Omental fat pad (tissue), 4 donors: ENCODE results near the gene BLMH. TPM values are rescaled to one million over a fixed set of nuclear protein-coding genes. Genes with fewer than 3 reads are reported as not detected.
"Not testable (repeated sequence)": the region's sequence is repeated elsewhere in the genome, so short reads cannot be mapped to it uniquely, and the experiment has no call there.

ENCODE experiments used
- ATAC-seq: fragments of 150-250 bp; one replicate; pipeline ENCODE4 v1.9.1; 2016; ENCODE audit warnings: mild to moderate bottlenecking, moderate library complexity; ENCODE audit not compliant: low FRiP score
- DNase-seq: peaks from one replicate; pipeline ENCODE4 v3.0.0-alpha.2; 2019; ENCODE audit warnings: low spot score
- CTCF ChIP-seq, 3 donors: fragments of 450-650 bp; IDR thresholded peaks; one replicate each; pipeline ENCODE4 v1.5.1; 2016 to 2017; ENCODE audit warnings: antibody characterized with exemption in 3 of 3, mild to moderate bottlenecking in 3 of 3, moderate library complexity in 2 of 3
- total RNA-seq, 4 donors: library from RNA; depleted of rRNA; stranded (reverse); fragments of >200 nt; gene quantifications; one replicate each; pipeline ENCODE4 v1.1.0, GENCODE V29; 2016

The BLMH gene
- total RNA-seq, 4 donors from 2014 or later, result 19.1 to 33.9 (median 28.3) TPM

DNA sequence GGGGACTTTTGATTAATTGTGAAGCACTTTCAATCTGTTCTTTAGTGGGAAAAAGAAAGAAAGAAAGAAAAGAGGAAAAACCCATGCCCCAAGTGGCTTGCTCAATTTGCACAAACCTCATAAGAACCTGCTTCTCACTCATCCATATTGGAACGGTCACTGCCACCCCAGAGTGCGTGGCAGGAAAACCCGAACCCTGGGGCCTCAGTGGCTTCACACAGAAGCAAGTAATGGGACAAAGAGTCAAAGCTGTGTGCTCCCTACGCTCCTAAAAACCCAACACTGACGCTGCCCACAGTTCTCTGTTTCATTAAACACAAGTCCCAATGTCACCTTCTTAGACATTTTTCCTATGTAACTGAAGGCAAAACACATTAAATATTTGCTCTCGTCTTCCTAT is 57.4 kb downstream of the BLMH start:
- no peak for DNase-seq
- TF ChIP-seq CTCF (IDR thresholded peaks at IDR 0.05), result no peak
- no peak for ATAC-seq

GRCh38 chr17:30232824-30233427 is 58.8 kb downstream of the BLMH start:
- DNase-seq (no peak), ATAC-seq (no peak)
- TF ChIP-seq CTCF (IDR thresholded peaks at IDR 0.05), result no peak

DNA sequence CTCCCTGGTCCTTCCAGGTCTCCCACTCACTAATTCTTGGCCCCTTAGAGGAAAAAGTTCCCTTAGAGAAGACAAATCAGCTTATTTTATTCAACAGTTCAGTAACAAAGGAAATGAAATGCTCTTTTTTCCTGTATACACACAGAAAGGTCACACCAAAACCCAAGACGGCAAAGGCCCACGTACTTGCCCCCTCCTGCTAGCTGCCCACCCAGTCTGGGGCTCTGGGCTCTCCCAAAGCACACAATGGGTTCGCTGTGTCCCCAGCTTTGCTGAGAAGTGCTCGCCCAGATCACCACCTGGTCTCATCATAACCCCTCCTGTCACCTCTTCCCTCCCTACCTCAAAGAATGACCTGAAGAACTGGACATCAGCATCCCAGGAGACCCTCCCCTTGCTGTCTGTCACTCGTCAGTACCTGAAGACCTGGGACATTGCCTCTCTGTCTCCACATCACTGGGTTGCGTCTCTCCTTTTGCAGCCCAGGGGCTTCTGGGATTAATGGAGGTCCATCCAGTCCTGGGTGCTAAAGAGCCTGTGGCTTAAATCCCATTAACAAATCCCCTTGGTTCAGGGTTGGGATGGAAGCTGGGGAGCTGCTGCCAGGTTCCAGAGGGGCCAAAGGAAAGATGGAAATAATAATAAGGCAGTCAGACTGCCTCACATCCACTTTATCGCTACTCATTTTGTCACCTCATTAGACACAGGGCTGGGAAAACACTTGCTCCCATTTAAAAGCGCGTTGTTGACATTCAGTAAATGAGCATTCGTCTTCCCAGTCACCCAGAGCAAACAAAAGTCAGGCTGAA is 59.5 kb downstream of the BLMH start:
- ATAC-seq (no peak), DNase-seq (no peak)
- no peak for TF ChIP-seq CTCF (IDR thresholded peaks at IDR 0.05)

DNA sequence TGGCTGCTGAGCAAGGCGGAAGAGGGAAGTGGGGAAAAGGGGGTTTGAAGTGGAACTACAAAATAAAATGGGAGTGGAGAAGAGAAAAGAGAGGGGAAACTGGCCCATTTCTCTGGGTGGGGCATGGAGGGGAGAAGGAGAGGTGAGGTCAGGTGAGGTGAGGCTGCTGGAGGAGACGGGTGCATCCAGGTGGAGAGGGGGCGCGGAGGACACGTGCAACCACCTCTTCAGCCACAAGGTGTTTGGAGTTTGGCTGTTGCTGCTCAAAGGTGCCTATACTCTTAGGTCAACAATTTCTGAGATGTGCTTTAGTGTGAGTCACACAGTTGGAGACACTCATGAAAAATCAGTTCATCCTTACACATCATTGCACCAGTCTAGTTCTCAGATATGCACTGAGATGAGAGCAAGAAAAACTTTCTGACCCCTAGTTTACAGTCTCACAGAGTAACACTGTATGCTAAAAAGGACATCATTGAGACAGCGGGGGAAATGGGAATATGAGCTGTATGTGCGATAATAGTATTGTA is 61.1 kb downstream of the BLMH start:
- ATAC-seq (no peak), DNase-seq (no peak)
- no peak for TF ChIP-seq CTCF (IDR thresholded peaks at IDR 0.05)

DNA sequence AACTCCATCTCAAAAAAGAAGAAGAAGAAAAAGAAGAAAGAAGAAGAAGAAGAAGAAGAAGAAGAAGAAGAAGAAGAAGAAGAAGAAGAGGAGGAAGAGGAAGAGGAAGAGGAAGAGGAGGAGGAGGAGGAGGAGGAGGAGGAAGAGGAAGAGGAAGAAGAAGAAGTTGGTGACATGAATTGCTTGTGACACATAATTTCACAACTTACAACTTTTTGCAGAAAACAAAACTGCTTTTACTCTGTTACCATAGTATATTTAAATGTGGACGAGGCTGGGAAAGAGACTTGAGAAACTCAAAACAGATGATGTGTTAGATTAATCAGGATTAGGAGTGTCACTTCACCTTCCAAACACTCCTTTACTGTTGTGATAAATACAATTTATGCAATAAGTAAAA is 61.7 kb downstream of the BLMH start:
- ATAC-seq, DNase-seq: not testable (repeated sequence)

GRCh38 chr17:30229012-30229411 is 62.7 kb downstream of the BLMH start:
- TF ChIP-seq CTCF (IDR thresholded peaks at IDR 0.05), result no peak
- ATAC-seq, result no peak
- no peak for DNase-seq

DNA sequence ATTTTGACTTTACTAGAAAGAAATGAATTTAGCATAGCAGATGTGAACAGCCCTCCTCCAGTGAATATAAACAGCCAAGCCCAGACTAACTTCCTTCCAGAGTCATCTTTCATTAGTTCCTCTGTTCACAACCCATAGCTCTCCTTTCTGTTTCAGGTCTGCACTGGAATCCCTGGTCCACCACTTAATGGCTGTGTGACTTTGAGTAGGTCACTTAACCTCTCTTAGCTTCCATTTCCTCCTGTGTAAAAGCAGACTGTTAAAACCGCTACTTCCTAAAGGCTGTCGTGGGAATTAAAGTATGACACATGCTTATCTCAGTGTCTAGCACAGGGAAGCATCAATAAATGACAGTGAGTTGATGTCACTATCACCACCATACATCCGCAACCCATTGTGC is 63.7 kb downstream of the BLMH start:
- ATAC-seq, result no peak
- DNase-seq, result no peak
- TF ChIP-seq CTCF (IDR thresholded peaks at IDR 0.05), result no peak
